GM12891 (cell line): Measurements from ENCODE around the gene MOV10L1.

Source experiments
- DNase-seq: peaks from one replicate; pipeline ENCODE4 v3.0.0; 2011; ENCODE audit warnings: low spot score; ENCODE audit not compliant: insufficient read length
- FAIRE-seq: peaks from 2 replicates; lab custom pipeline; 2011; peaks lifted over from hg19 to GRCh38; lab: Jason Lieb, UNC
- PAX5 ChIP-seq: IDR thresholded peaks from 2 replicates; pipeline ENCODE4 v1.6.1; 2011; ENCODE audit warnings: low read length, moderate library complexity, mild to moderate bottlenecking; ENCODE audit not compliant: insufficient read depth, severe bottlenecking
- POLR2A ChIP-seq: IDR thresholded peaks from 2 replicates; pipeline ENCODE4 v1.6.1; 2011; ENCODE audit warnings: low read depth, low read length, control low read depth
- POLR2AphosphoS5 ChIP-seq: IDR thresholded peaks from 2 replicates; pipeline ENCODE4 v1.6.1; 2011; ENCODE audit warnings: low read depth, low read length, control low read depth
- POU2F2 ChIP-seq: IDR thresholded peaks from 2 replicates; pipeline ENCODE4 v1.6.1; 2011; ENCODE audit warnings: low read depth, mild to moderate bottlenecking, control low read depth, low read length, moderate library complexity
- SPI1 ChIP-seq: IDR thresholded peaks from 2 replicates; pipeline ENCODE4 v1.6.1; 2011; ENCODE audit warnings: low read depth, low read length, control low read depth
- TAF1 ChIP-seq: IDR thresholded peaks from 2 replicates; pipeline ENCODE4 v1.6.1; 2011; ENCODE audit warnings: low read depth, low read length, control low read depth

MOV10L1 gene

GRCh38 chr22:50207383-50208140 is 117.8 kb downstream of the MOV10L1 start:
- TF ChIP-seq POLR2A (no peak), SPI1 (no peak), POU2F2 (no peak), POLR2AphosphoS5 (no peak), PAX5 (no peak), TAF1 (no peak)
- DNase-seq (no peak), FAIRE-seq (no peak)

- TF ChIP-seq PAX5 (no peak), POU2F2 (no peak), TAF1 (no peak), SPI1 (no peak), POLR2AphosphoS5 (no peak), POLR2A (no peak)
- DNase-seq (no peak), FAIRE-seq (no peak)
Observed at GRCh38 chr22:50208430-50208938, 118.7 kb downstream of the MOV10L1 start.

- DNase-seq: no peak
- no peak for FAIRE-seq
- TF ChIP-seq POU2F2 (no peak), POLR2AphosphoS5 (no peak), TAF1 (no peak), POLR2A (no peak), SPI1 (no peak), PAX5 (no peak)
Observed at GRCh38 chr22:50208939-50209892, 119.4 kb downstream of the MOV10L1 start.

- DNase-seq (peak; percentile 88), FAIRE-seq (peak; percentile 94)
- TF ChIP-seq POLR2AphosphoS5 (no peak), PAX5 (no peak)
Observed at GRCh38 chr22:50209893-50210292, 120.1 kb downstream of the MOV10L1 start.

DNA sequence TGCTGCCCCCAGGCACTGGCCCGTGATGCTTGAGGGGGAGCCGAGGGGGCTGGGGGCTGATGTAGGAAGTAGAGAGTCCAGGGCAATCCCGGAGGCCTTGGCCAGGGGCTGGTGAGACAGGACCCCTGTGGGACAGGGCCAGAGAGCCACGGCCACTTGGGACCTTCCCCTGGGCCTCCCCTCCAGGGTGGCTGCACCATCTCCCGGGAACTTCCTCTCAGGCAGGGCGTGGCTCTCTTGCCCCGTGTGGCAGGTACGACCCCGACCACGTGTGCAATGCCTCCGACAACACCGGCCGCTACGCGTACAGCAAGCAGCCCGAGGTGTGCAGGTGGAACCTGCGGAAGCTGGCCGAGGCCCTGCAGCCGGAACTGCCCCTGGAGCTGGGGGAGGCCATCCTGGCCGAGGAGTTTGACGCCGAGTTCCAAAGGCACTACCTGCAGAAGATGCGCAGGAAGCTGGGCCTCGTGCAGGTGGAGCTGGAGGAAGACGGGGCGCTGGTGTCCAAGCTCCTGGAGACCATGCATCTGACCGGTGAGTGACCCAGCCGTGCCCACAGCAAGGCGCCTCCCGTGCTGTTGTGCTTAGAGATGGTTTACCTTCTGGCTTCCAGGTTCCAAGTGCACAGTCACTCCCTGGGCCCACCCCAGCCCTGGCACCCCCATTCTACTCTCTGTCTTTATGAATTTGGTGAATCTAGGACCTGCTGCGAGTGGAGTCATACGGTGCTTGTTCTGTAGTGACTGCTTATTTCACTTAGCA is 120.8 kb downstream of the MOV10L1 start:
- DNase-seq (no peak), FAIRE-seq (no peak)
- TF ChIP-seq POU2F2 (no peak), TAF1 (no peak), POLR2AphosphoS5 (no peak), POLR2A (no peak), SPI1 (no peak), PAX5 (no peak)

- no peak for DNase-seq
- TF ChIP-seq POLR2A: no peak
- TF ChIP-seq POLR2AphosphoS5: no peak
- TF ChIP-seq TAF1: no peak
- no peak for TF ChIP-seq POU2F2
- TF ChIP-seq PAX5: no peak
- TF ChIP-seq SPI1: no peak
- no peak for FAIRE-seq
Observed at GRCh38 chr22:50211147-50211546, 121.3 kb downstream of the MOV10L1 start.
